Measurements from ENCODE around the gene OSBPL5.

GRCh38 chr11:3193373-3194015, 28.4 kb upstream of the OSBPL5 start:
- TF ChIP-seq CTCF (IDR thresholded peaks at IDR 0.05) (no peak), USF2 (IDR thresholded peaks at IDR 0.05) (no peak), BHLHE40 (IDR thresholded peaks at IDR 0.05; ENCODE audit: low read depth, low read length) (no peak), MYC (IDR thresholded peaks at IDR 0.05; ENCODE audit: borderline replicate concordance, low read length) (no peak), EP300 (IDR thresholded peaks at IDR 0.05) (no peak), KDM1A (IDR thresholded peaks at IDR 0.05; ENCODE audit: low read depth) (no peak), POLR2A (IDR thresholded peaks at IDR 0.05; ENCODE audit: low read length) (no peak), REST (IDR thresholded peaks at IDR 0.05) (no peak), MAZ (IDR thresholded peaks at IDR 0.05; ENCODE audit: borderline replicate concordance, low read depth, low read length) (no peak), HOXA7 (CRISPR knock-in tag; IDR thresholded peaks at IDR 0.05) (no peak)
